Activated CD4-positive, alpha-beta T cell treated with anti-CD3 and anti-CD28 coated beads, Interleukin-2, amount 50 U/mL, for 1 hour (primary cell): ENCODE measurements around the gene LRRC74B.

Source experiments
- DNase-seq: peaks from one replicate; pipeline ENCODE4 v3.0.0-alpha.2; 2020

LRRC74B gene

DNA sequence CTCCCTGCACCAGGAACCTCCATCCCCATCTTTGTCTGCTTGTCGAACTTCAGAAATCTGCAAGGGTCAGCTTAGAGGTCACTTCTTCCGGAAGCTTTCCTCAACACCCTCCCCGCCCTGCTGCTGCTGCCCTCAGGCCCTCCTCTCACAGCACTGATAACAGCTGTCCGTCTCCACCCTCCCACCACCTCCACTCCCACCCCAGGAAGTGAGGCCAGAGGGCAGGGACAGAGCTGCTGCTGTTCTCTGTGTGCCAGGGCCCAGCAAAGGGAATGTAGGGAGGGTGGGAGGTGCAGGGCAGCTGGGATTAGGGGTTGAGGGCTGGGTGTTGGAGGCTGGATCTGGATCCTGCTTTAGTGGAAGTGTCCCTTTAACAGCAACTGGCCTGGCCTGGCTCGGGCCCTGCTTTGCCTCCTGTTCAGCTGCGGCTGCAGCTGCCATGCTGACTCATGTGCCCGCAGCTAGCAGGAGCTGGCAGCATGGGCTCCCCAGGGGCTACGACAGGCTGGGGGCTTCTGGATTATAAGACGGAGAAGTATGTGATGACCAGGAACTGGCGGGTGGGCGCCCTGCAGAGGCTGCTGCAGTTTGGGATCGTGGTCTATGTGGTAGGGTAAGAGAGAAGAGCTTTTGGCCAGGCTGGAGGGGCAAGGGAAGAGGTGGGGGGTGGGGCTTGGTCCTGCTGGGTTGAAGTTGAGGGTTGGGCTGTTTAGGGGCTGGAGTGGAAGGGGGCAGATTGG, 30.9 kb upstream of the LRRC74B start, which contains the start of gene P2RX6:
Gene P2RX6 (plus strand): TSS at position 440 of the 740 bp plus-strand sequence. CDS start 10 bp downstream, at position 450.
- no peak for DNase-seq

DNA sequence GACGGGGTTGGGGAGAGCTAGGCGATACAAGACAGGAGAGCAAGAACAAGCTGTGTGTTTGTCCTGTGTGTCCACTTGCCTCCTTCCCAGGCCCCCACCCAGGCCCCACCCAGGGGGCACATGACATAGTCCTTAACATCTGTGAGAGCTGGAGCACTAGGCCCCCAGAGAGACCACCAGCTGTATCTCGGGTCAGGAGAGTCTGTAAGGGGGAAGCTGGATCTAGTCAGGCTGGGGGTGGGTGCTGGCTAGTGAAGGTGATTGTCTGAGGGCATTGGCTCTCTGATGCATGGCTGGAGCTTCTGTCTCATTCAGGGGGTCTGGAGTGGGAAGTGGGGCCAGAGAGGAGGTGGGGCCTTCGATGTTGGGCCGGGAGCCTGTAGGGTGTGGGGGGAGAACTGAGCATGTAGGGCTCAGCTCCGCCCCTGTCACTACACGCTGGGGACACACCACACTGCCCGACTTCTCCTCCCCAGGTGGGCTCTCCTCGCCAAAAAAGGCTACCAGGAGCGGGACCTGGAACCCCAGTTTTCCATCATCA, 30.2 kb upstream of the LRRC74B start:
- no peak for DNase-seq

DNA sequence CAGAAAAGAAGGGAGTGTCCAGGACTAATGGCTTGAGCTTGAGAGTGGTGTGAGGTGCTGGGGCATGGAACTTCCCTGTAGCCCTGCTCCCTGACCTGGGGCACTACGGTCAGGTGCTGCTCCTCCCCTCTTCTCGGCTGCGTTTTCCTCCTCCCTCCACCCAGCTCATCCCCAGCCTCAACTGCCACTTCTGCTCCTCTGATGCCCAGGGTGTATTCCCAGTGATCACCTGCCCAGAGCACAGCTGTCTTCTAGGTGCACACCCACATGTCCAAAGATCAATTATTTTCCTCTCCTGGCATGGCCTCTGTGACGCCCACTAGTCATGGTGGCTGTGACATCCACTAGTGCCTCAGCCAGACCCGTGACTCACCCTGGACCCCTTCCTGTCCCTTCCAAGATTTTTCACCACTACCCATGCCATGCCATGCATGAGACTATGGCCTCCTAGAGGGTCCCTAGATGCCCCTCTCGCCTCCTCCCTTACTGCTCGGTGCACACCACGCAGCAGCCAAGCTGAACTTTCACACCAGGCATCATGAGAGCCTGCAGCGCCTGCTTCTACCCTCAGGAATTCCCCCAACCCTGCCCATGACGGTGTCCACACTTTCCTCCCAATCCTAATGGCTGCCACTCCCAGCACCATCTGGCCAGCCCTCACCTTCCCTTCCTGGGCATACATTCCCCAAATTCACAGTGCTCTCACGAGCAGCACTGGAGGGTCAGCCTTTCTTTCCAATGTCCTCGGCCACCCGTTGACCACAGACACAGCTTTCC, 28.9 kb upstream of the LRRC74B start:
- DNase-seq, result no peak

DNA sequence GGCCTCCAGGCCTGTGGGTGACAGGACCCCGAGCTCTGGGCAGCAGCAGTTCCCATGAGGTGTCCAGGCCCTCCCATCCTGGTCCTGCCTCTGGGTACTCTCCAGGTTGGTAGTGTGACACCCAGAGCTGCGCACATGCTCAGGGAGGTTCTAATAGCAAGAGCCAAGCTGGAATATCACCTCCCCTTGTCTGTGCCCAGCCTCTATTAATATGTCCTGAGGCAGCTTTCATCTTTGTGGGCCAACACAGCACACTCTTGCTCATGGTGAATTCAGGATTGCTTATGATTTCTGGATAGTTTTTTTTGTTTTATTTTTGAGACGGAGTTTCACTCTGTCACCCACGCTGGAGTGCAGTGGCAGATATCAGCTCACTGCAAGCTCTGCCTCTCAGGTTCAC, 27.4 kb upstream of the LRRC74B start:
- no peak for DNase-seq

DNA sequence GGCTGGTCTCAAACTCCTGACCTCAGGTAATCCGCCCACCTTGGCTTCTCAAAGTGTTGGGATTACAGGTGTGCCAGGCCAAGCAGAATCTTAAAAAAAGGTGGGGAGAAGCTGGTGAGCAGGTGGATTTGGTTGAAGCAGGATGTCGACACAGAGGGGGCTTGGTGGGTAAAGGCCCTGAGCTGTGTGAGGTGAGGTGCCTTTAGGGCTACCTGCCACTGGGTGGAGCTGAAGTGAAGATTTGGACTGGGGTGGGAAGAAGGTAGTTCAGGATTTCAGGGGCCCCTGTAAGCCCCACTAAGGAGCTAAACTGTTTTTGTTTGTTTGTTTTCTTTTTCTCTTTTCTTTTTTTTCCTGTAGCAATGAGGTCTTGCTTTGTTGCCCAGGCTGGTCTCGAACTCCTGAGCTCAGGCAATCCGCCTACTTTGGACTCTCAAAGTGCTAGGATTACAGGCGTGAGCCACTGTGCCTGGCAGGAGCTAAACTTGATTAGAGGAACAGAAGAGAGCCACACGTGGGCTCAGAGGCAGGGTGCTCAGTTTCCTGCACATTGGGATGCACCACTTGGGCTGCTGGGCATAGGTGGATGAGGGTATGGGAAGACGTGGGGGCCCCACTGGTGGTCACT, 24.8 kb upstream of the LRRC74B start:
- no peak for DNase-seq

DNA sequence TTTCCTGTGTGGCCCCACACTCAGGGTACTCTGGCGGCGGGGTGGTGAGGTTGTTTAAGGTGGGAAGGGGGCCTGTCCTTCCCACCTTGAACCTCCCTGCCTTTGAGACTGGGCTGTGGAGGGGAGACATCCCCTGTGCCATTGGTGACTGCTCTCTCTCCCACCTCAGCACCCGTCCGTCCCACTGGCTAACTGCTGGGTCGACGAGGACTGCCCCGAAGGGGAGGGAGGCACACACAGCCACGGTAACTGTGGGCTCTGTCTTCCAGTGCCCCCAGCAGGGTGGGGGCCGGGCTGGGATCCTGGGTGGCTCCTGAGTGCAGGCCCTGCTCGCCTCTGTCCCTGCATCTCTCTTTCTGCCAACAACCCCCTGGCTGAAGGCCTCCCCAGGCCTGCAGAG, 23.2 kb upstream of the LRRC74B start:
- no peak for DNase-seq

DNA sequence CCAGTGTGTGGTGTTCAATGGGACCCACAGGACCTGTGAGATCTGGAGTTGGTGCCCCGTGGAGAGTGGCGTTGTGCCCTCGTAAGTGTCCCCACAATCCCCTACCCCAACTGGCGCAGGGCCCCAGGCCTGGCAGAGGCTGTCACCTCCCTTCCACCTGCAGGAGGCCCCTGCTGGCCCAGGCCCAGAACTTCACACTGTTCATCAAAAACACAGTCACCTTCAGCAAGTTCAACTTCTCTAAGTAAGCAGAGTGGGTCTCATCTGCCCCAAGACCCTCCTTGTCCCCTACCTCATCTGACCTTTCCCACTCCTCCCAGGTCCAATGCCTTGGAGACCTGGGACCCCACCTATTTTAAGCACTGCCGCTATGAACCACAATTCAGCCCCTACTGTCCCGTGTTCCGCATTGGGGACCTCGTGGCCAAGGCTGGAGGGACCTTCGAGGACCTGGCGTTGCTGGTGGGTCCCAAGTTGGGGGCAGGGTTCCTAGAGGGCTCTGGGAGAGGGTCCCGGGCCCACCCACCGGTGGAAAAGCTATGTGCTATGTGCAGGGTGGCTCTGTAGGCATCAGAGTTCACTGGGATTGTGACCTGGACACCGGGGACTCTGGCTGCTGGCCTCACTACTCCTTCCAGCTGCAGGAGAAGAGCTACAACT, 22.7 kb upstream of the LRRC74B start:
- DNase-seq, result no peak

DNA sequence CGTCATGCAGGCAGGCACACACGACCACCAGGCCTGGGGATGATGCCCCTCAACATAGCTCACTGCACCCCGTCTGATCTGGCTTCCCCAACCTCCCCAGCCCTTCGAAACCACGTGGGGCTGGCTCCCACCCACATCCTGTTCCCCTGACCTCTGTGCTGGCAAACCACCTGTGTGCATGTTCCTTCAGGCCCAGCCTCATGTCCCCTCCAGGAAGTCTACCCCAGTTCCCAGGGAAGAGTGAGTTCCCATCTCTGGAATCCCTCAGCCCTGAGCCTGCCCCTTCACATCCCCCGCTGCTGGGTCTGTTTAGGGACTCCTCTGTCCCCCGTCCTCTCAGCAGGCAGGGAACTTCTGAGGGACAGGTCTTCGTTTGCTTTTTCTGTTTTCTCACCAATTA, 20.5 kb upstream of the LRRC74B start:
- no peak for DNase-seq

DNA sequence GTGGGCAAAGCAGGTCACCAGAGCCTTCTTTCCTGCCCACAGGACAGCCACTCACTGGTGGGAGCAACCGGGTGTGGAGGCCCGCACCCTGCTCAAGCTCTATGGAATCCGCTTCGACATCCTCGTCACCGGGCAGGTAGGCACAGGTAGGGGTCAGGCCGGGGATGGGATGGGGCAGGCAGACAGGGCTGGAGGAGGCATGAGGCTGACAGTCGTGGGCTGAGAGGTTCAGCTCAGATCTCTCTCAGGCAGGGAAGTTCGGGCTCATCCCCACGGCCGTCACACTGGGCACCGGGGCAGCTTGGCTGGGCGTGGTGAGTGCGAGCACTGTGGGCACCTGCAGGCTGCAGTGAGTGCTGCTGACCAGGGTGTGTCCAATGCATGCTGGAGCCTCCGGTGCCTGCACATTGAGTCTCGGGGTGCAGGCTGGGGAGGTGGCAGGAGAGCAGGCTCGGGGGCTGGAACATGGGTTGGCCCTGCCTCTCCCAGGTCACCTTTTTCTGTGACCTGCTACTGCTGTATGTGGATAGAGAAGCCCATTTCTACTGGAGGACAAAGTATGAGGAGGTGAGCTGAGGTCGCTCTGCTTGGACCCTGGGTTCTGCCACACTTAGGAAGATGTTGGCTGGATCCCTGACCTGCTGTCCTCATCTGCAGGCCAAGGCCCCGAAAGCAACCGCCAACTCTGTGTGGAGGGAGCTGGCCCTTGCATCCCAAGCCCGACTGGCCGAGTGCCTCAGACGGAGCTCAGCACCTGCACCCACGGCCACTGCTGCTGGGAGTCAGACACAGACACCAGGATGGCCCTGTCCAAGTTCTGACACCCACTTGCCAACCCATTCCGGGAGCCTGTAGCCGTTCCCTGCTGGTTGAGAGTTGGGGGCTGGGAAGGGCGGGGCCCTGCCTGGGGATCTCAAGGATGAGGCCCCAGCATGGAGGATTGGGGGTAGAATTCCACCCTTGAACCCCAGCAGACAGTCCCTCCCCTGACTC, 19.7 kb upstream of the LRRC74B start:
- DNase-seq, result no peak

DNA sequence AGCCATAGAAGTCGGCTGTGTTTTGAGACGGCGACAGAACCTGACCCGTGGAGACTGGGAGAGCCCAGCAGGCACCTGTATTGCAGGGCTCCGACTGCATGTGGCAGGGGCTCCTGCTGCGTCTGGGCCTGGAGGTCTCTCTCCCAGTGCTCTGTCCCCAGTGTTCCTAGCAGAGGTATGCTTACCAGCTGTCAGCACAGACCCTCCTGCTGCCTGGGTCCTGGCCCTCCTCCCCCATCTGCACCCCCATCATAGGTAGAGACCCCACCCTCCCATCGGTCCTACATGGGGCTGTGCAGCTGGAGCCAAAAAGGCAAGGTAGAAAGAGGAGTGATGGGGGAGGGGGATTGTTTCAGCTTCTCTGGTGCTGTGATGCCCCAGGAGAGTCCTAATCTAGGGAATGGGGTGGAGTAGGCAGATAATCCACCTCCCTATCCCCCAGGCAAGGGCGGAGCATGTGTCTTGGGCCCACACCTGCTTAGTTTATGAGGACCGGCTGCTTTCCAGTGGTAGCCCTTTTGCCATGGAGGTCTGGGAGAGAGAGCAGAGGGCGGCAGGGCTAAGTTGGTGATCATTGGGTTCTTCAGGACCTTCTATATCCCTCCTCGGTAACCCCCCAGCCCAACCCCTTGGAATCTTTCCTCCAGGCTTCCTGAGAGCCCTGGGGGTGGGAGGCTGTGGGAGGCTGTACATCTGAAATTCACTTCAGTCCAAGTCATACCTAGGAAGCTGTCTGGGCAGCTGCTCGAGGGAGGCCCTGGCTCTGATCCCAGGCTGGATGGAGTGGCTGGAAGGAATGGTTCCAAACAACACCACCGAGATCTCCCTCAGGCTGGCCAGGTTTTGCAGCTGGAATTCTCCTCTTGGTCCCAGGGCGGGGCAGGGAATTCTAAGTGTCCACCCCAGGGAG, 18.7 kb upstream of the LRRC74B start:
- no peak for DNase-seq

DNA sequence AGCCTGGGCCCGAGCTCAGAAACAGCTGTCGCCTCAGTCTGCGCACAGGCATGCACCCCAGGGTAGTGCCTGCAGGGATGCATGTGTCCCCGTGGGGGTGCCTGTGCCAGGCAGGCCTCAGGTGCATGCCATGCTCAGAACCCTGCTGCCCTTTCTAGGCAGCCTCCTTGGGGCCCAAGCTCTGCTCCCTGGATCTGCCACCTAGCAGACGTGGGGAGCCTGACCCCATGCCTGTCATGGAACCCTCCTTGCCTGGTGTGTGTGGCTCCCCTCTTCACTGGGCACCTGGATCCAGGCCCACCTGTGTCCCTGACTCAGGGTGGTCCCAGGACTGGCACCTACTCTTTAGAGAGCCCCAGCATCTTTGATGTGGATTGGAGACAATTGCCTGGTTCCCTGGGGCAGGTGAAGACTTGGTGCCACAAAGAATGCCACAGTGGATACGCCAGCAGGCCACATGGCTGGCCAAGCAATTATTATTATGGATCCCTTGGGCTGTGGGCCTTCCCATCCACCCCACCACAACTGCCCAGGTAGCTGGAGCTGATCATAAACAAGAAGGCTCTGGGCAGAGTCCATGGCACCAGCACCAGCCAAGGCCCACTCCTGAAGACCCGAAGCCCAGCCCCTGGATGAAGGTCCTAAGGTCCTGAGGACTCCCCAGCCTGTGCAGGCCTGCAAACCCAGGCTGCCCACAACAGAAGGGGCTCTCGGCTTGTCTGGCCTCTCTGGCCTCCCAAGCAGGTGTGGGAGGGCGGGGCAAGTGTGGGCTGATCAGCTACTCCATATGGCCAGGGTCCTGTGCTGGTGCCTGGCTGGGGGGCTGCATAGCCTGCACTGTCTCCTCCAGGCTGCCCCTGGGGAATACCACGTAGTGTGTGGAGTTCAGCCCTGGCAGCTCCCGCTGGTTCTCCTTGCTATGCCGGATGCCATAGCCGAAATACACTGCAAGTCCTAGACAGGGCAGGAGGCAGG, 17.2 kb upstream of the LRRC74B start:
- no peak for DNase-seq

DNA sequence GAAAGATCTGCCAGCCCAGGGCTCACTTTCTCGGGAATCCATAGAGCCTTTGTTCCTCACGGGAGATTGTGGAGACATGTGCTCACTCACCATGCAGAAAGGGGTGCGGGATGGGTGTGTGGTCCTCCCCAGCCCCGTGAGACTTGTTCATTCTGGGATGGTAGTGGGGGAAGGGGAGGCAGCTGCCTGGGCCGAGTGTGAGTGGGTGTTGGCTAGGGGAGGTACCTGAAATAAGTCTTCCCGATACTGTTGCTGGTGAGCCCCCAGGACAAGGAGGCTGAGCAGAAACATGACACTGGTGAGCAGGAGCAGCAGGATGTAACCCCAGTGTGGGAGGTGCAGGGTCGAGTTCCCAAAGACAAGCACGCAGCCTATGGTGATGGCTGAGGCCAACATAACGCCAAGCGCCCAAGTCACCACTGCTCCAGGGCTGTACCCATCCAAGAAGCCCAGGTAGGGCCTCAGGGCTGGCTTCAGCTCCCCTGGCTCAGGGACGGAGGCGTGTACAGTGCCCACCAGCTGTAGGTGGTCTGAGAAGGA, 16.2 kb upstream of the LRRC74B start:
- DNase-seq, result no peak

DNA sequence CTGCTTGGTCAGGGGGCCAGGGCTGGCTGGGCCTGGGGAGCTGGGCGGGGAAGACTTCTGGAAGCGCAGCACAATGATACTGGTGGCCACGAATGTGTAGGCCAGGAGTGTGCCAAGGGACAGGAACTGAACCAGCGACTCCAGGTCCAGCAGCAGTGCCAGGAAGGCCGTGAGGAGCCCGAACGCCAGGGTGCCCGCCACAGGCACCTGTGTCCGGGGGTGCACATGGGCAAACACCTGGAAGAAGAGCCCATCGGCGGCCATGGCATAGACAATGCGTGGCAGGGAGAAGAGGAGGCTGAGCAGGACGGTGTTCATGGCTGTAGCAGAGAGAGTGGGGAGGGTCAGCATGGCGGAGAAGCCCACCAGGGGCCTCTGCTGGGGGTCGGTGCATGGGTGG, 15.7 kb upstream of the LRRC74B start:
- no peak for DNase-seq

DNA sequence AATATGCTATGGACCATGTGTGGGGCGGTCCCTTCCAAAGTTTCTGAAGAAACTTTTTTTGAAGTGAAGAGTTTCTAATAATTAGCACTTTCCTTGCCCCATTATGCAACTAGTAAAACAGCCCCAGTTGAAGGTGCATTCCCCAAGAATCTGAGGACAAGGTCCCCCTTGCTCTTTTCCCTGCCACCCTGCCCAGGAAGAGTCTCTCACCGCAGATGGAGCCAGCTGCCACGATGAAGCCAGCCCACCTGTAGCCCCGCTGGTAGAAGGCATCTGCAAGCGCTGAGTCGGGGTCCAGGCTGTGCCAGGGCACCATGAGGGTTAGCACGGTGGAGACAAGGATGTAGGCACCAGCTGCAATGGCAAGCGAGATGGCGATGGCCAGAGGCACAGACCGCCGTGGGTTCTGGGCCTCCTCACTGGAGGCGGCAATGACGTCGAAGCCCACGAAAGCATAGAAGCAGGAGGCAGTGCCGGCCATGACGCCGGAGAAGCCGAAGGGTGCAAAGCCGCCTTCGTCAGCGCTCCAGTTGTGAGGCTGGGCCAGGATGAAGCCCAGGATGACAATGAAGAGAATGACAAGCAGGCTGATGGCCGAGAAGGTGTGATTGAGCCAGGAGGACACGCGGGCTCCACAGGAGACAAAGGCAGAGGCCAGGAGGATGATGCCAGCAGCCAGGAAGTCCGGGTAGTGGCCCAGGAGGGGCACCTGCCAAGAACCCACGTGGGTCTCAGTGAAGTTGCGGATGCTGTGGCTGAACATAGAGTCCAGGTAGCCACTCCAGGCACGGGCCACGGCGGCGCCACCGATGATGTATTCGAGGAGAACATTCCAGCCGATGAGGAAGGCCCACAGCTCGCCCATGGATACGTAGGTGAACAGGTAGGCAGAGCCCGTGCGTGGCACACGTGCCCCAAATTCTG, 14.9 kb upstream of the LRRC74B start:
- no peak for DNase-seq

DNA sequence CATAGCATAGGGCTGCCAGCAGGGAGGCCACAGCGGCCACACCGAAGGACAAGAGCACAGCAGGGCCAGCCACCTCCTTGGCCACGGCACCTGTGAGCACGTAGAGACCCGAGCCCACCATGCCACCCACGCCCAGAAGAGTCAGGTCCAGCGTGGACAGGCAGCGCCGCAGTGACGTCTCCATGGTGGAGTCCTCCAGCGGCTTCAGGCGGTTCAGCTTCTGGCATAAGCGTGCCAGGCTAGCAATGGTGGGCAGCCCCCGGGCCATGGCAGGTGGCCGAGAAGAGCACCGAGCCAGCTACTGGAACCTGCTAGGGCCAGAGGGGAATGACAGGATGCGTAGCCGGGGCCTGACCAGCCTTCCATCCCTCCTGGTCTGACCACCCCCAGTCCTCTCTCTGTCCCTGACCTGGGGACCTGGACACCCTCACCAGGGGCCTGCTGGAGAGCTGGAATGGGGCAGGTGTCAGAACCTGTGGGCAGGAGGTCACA, 14.2 kb upstream of the LRRC74B start:
- no peak for DNase-seq

DNA sequence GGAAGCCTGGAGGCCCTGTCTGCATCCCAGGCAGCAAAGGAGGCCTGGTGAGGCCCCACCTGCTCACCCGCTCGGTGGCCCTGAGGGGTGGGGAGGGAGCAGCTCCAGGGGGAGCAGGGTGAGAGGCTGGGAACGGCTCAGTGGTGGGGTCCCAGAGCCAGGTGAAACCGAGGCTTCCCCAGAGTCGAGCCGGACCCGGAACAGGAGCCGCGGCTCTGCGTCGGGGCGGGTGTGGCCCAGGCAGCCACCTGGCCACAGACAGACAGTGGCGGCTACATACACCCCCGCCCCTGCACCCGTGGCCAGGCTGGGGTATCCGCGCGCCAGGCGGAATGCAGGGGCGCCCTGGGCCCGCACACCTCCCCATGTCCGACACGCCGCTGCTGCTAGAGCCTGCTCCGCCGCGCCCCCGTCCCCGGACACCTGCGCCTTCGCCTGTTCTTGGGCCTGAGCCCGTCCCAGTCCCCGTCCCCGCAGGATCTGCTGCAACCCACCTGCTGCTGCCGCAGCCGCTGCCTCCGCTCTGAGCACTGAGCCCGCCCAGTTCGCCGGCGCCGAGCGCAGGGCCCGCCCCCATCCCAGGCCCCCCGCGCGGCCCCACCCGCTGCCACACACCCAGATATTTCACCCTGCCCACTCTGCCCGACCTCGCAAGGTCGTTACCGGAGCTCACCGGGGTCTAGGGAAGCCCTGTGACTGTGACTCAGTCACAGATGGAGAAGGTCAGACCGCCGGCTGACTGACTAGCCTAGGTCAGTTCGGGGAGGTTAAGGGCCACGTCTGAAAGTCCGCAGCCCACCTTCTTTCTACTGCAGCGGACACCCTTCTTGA, 13.5 kb upstream of the LRRC74B start, which contains the start of gene SLC7A4:
Gene SLC7A4 (minus strand): TSS at position 525 of the 831 bp plus-strand sequence. CDS start 749 bp downstream, outside the sequence.
- DNase-seq, result no peak
